Mesodermal cell (in vitro differentiated cells): Measurements from ENCODE around the gene REPIN1.
"Not testable (repeated sequence)": the region's sequence is repeated elsewhere in the genome, so short reads cannot be mapped to it uniquely, and the experiment has no call there.

Source experiments
- H3K27ac ChIP-seq: 2 replicates; pipeline ENCODE4 v1.7.0; 2013; ENCODE audit warnings: mild to moderate bottlenecking, low read depth, low read length, moderate library complexity; ENCODE audit not compliant: severe bottlenecking
- H3K36me3 ChIP-seq: 2 replicates; pipeline ENCODE4 v1.7.1; 2013; ENCODE audit warnings: mild to moderate bottlenecking, low read length, moderate library complexity; ENCODE audit not compliant: control insufficient read depth, insufficient read depth
- H3K4me1 ChIP-seq: one replicate; pipeline ENCODE4 v1.7.1; 2013; ENCODE audit warnings: mild to moderate bottlenecking, low read length; ENCODE audit not compliant: insufficient read depth, control insufficient read depth, poor library complexity, severe bottlenecking
- H3K4me3 ChIP-seq: 2 replicates; pipeline ENCODE4 v1.7.0; 2013; ENCODE audit warnings: low read length, control low read depth, mild to moderate bottlenecking; ENCODE audit not compliant: insufficient read depth, poor library complexity, severe bottlenecking; ENCODE audit errors: extremely low read depth
- H3K9me3 ChIP-seq: 2 replicates; pipeline ENCODE4 v1.7.1; 2013; ENCODE audit warnings: mild to moderate bottlenecking, low read length, moderate library complexity; ENCODE audit not compliant: control insufficient read depth
- WGBS, 2 experiments: methylation state at CpG; one replicate each; pipeline ENCODE4 v1.1.5; 2013; ENCODE audit warnings: missing lambda C conversion rate in 2 of 2; ENCODE audit not compliant: insufficient coverage in 2 of 2; 5-methylcytosine and 5-hydroxymethylcytosine counted together

The REPIN1 gene

GRCh38 chr7:150384406-150385301, 16.0 kb downstream of the REPIN1 start:
- no peaks in the 10 kb centered on the region for H3K9me3 ChIP-seq
- 87 to 89% methylated on average over 8 to 11 of the region's 15 CpGs for WGBS, 2 experiments
- peak overlapping the region; percentile 66 for H3K27ac ChIP-seq
- H3K4me1 ChIP-seq = peaks cover 35% of the 10 kb centered on the region
- H3K4me3 ChIP-seq = no peak overlapping the region
- H3K36me3 ChIP-seq = peaks cover 43% of the 10 kb centered on the region

- Histone ChIP-seq H3K4me3 (no peak overlapping the region), H3K27ac (no peak overlapping the region), H3K9me3 (no peaks in the 10 kb centered on the region), H3K36me3 (peaks cover 50% of the 10 kb centered on the region), H3K4me1 (peaks cover 35% of the 10 kb centered on the region)
- WGBS, 2 experiments = 83 to 88% methylated on average over 12 to 14 of the region's 14 CpGs
Observed at GRCh38 chr7:150385302-150385723, 16.7 kb downstream of the REPIN1 start.

- not testable (repeated sequence) for H3K9me3 ChIP-seq, H3K27ac ChIP-seq, H3K4me3 ChIP-seq
- Histone ChIP-seq H3K4me1 (peaks cover 29% of the 10 kb centered on the region), H3K36me3 (peaks cover 54% of the 10 kb centered on the region)
- WGBS, 2 experiments = 93 to 94% methylated on average over 2 to 5 of the region's 6 CpGs
Observed at GRCh38 chr7:150385884-150386283, 17.3 kb downstream of the REPIN1 start.

GRCh38 chr7:150388306-150388705, 19.7 kb downstream of the REPIN1 start:
- peaks cover 12% of the 10 kb centered on the region for H3K4me1 ChIP-seq
- peaks cover 51% of the 10 kb centered on the region for H3K36me3 ChIP-seq
- no peaks in the 10 kb centered on the region for H3K9me3 ChIP-seq
- no peak overlapping the region for H3K27ac ChIP-seq
- WGBS, 2 experiments = 87 to 91% methylated on average over 7 of the region's 7 CpGs
- H3K4me3 ChIP-seq = no peak overlapping the region

- 90% methylated on average over 17 to 19 of the region's 20 CpGs for WGBS, 2 experiments
- Histone ChIP-seq H3K36me3 (peaks cover 51% of the 10 kb centered on the region), H3K27ac (no peak overlapping the region), H3K4me1 (peaks cover 8% of the 10 kb centered on the region), H3K9me3 (no peaks in the 10 kb centered on the region), H3K4me3 (no peak overlapping the region)
Observed at GRCh38 chr7:150388709-150389531, 20.3 kb downstream of the REPIN1 start.

GRCh38 chr7:150389532-150389816, 20.9 kb downstream of the REPIN1 start:
- Histone ChIP-seq H3K4me3 (no peak overlapping the region), H3K27ac (no peak overlapping the region), H3K9me3 (no peaks in the 10 kb centered on the region), H3K36me3 (peaks cover 51% of the 10 kb centered on the region), H3K4me1 (peaks cover 4% of the 10 kb centered on the region)
- WGBS, 2 experiments = 86% methylated on average over 1 of the region's 5 CpGs; no CpG with 5 or more reads in 1 of the 2 experiments

- WGBS, 2 experiments = 95 to 96% methylated on average over 7 of the region's 7 CpGs
- Histone ChIP-seq H3K4me3 (no peak overlapping the region), H3K4me1 (no peaks in the 10 kb centered on the region), H3K36me3 (peaks cover 47% of the 10 kb centered on the region), H3K9me3 (no peaks in the 10 kb centered on the region), H3K27ac (no peak overlapping the region)
Observed at GRCh38 chr7:150390205-150390604, 21.6 kb downstream of the REPIN1 start.

- peaks cover 4% of the 10 kb centered on the region for H3K4me1 ChIP-seq
- H3K9me3 ChIP-seq = no peaks in the 10 kb centered on the region
- H3K36me3 ChIP-seq = peaks cover 50% of the 10 kb centered on the region
- WGBS, 2 experiments = 80 to 100% methylated on average over 2 to 3 of the region's 3 CpGs
- no peak overlapping the region for H3K27ac ChIP-seq
- H3K4me3 ChIP-seq = no peak overlapping the region
Observed at GRCh38 chr7:150393325-150393724, 24.7 kb downstream of the REPIN1 start.

- Histone ChIP-seq H3K4me3 (no peak overlapping the region), H3K4me1 (peaks cover 32% of the 10 kb centered on the region), H3K27ac (no peak overlapping the region), H3K9me3 (no peaks in the 10 kb centered on the region), H3K36me3 (peaks cover 30% of the 10 kb centered on the region)
- WGBS, 2 experiments = 91 to 98% methylated on average over 16 to 18 of the region's 20 CpGs
Observed at GRCh38 chr7:150396426-150396825, 27.8 kb downstream of the REPIN1 start.

- H3K36me3 ChIP-seq = peaks cover 30% of the 10 kb centered on the region
- 94 to 98% methylated on average over 28 to 47 of the region's 48 CpGs for WGBS, 2 experiments
- H3K9me3 ChIP-seq = no peaks in the 10 kb centered on the region
- no peak overlapping the region for H3K27ac ChIP-seq
- no peak overlapping the region for H3K4me3 ChIP-seq
- H3K4me1 ChIP-seq = peaks cover 37% of the 10 kb centered on the region
Observed at GRCh38 chr7:150396851-150397260, 28.2 kb downstream of the REPIN1 start.
